Measurements from ENCODE around the gene KDM6A. TPM values are rescaled to one million over a fixed set of nuclear protein-coding genes. Genes with fewer than 3 reads are reported as not detected.

Gene KDM6A
- polyA plus RNA-seq, 1 of the 3 experiments (the other 2 are of a cell fraction), result 7.4 TPM

GRCh38 chrX:44962944-44963343 lies 90.0 kb downstream of the KDM6A start:
- no peaks in the 10 kb centered on the region for H3K27me3 ChIP-seq (ENCODE audit: insufficient read depth)
- 100% methylated on average over 5 of the region's 5 CpGs for WGBS (ENCODE audit: low lambda C conversion rate)
- peaks cover 27% of the 10 kb centered on the region for H4K20me1 ChIP-seq (ENCODE audit: insufficient read depth)
- TF ChIP-seq RFX5 (IDR thresholded peaks at IDR 0.05; ENCODE audit: low read length), result no peak
- TF ChIP-seq ZBTB33 (IDR thresholded peaks at IDR 0.05; ENCODE audit: borderline replicate concordance, low read depth), result no peak
- no peak for TF ChIP-seq ELF1 (IDR thresholded peaks at IDR 0.05)
- ChIA-PET CTCF (no interaction called here), POLR2A (no interaction called here)
- H3K9me3 ChIP-seq, result no peaks in the 10 kb centered on the region
- H3K9ac ChIP-seq, result no peak overlapping the region
- peaks cover 3% of the 10 kb centered on the region for H3F3A ChIP-seq (replicated peaks; ENCODE audit: insufficient read depth)
- H3K4me3 ChIP-seq (ENCODE audit: low read depth in 2 of 2, low read length in 1 of 2), result no peak overlapping the region
- H3K79me2 ChIP-seq (ENCODE audit: insufficient read depth), result peaks cover 74% of the 10 kb centered on the region
- no peak overlapping the region for H3K27ac ChIP-seq (ENCODE audit: low read depth in 2 of 2, low read length in 1 of 2)
- H3K4me1 ChIP-seq (ENCODE audit: control insufficient read depth in 1 of 2, insufficient read depth in 2 of 2, low read depth in 1 of 2, low read length in 1 of 2), result no peaks in the 10 kb centered on the region; a peak in 2 of 4 replicates
- no peak overlapping the region for H2AFZ ChIP-seq (ENCODE audit: low read depth)
- H3K4me2 ChIP-seq, result no peak overlapping the region
- DNase-seq, result no peak
- H3K9me2 ChIP-seq, result no peaks in the 10 kb centered on the region
- H3K36me3 ChIP-seq (replicated peaks in 1 of 2; ENCODE audit: control insufficient read depth in 1 of 2, insufficient read depth in 2 of 2, low read length in 1 of 2), result peaks cover 0 to 18% of the 10 kb centered on the region in 2 experiments

- DNase-seq, result no peak
- Histone ChIP-seq H4K20me1 (ENCODE audit: insufficient read depth) (peaks cover 7% of the 10 kb centered on the region; the same call in 1 of the 2 replicates), H2AFZ (ENCODE audit: low read depth) (no peak overlapping the region), H3K9me2 (no peaks in the 10 kb centered on the region), H3K27ac (ENCODE audit: low read depth in 2 of 2, low read length in 1 of 2) (no peak overlapping the region), H3K79me2 (ENCODE audit: insufficient read depth) (peaks cover 62% of the 10 kb centered on the region), H3K4me2 (no peak overlapping the region), H3K9ac (no peak overlapping the region), H3K4me1 (ENCODE audit: control insufficient read depth in 1 of 2, insufficient read depth in 2 of 2, low read depth in 1 of 2, low read length in 1 of 2) (no peaks in the 10 kb centered on the region; a peak in 2 of 4 replicates), H3K36me3 (replicated peaks in 1 of 2; ENCODE audit: control insufficient read depth in 1 of 2, insufficient read depth in 2 of 2, low read length in 1 of 2) (peaks cover 0 to 22% of the 10 kb centered on the region in 2 experiments), H3K4me3 (ENCODE audit: low read depth in 2 of 2, low read length in 1 of 2) (no peak overlapping the region), H3K27me3 (ENCODE audit: insufficient read depth) (no peaks in the 10 kb centered on the region), H3K9me3 (no peaks in the 10 kb centered on the region), H3F3A (replicated peaks; ENCODE audit: insufficient read depth) (no peaks in the 10 kb centered on the region)
- CTCF ChIA-PET, result no interaction called here
- TF ChIP-seq NRF1 (IDR thresholded peaks at IDR 0.05; ENCODE audit: low read depth, low read length) (no peak), MAX (IDR thresholded peaks at IDR 0.05; ENCODE audit: low read depth) (no peak), PBX3 (IDR thresholded peaks at IDR 0.05) (no peak), FOSL2 (IDR thresholded peaks at IDR 0.05; ENCODE audit: borderline replicate concordance, low read depth) (no peak), FOXJ3 (CRISPR knock-in tag; IDR thresholded peaks at IDR 0.05) (no peak), IRF3 (IDR thresholded peaks at IDR 0.05; ENCODE audit: low read depth, low read length) (no peak)
- WGBS (ENCODE audit: low lambda C conversion rate), result 88% methylated on average over 1 of the region's 1 CpG
- POLR2A ChIA-PET, result no interaction called here
Measured at GRCh38 chrX:44967221-44967620, 94.2 kb downstream of the KDM6A start.
